ENCODE results near the gene ABHD17C. TPM values are rescaled to one million over a fixed set of nuclear protein-coding genes. Genes with fewer than 3 reads are reported as not detected.

The ABHD17C gene
- total RNA-seq, 1 experiment from 2014 or later = 10.3 TPM

DNA sequence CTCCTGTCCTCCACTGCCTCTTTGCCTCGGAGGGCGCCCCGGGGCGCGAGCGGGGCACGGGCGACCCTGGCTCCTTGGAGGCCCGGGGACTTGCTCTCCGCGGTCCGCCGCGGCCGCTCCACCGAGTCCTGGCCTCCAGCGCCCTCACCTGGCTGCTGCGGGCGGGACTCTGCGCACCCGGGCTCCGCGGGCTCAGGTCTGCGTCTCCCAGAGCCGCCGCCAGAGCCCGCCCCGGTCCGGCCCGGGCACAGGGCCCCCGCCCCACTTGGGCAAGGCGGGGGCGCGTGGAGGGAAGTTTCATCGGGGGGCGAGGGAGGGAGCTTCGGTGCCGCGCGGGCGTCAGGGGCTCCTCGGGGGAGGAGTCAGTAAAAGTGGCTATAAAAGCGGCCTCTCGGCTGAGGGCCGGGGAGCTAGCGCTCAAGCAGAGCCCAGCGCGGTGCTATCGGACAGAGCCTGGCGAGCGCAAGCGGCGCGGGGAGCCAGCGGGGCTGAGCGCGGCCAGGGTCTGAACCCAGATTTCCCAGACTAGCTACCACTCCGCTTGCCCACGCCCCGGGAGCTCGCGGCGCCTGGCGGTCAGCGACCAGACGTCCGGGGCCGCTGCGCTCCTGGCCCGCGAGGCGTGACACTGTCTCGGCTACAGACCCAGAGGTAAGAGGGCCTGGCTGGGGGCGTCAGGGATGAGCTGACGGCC is 84.0 kb downstream of the ABHD17C start, which contains the start of gene CEMIP:
Gene CEMIP (plus strand): TSS at position 407 of the 694 bp plus-strand sequence. CDS start 94,510 bp downstream, outside the sequence.
- intact Hi-C loops (cut with micrococcal nuclease) = loop anchor here (1.0 to 5.0 kb wide), 7 partner anchors 78 to 212 kb away; partner anchors contain the start of gene ABHD17C
- Histone ChIP-seq H3K79me2 (ENCODE audit: low read length) (no peaks in the 10 kb centered on the region), H3F3A (ENCODE audit: low read length, unreplicated experiment) (no peaks in the 10 kb centered on the region), H3K36me3 (ENCODE audit: low read depth, low read length) (no peaks in the 10 kb centered on the region), H2AFZ (ENCODE audit: low read length) (peak within 1 kb of the TSS; percentile 52; the same call in 1 of the 2 replicates), H3K9me3 (ENCODE audit: low read length) (no peaks in the 10 kb centered on the region), H3K4me1 (ENCODE audit: insufficient read depth, low read length) (peaks cover 27% of the 10 kb centered on the region), H3K9ac (ENCODE audit: low read length) (0 out of 2 replicates have a peak within 1 kb of the TSS, but pooled peaks have one; percentile 22), H3K4me3 (ENCODE audit: low read length) (peak within 1 kb of the TSS; percentile 66), H3K27ac (ENCODE audit: low read length) (peak within 1 kb of the TSS; percentile 74), H3K27me3 (ENCODE audit: low read length) (0 out of 2 replicates have a peak, but pooled peaks cover 4% of the 10 kb centered on the region), H4K20me1 (ENCODE audit: low read length) (no peaks in the 10 kb centered on the region), H3K9me2 (replicated peaks; ENCODE audit: low read length) (no peaks in the 10 kb centered on the region), H3K4me2 (ENCODE audit: low read length) (peak within 1 kb of the TSS; percentile 89)
- ChIA-PET POLR2A (ENCODE audit: unreplicated experiment) (interaction anchor here (0.5 kb wide), 1 partner anchor 53 kb away, joined by 3 read pairs; no protein-coding TSS in a partner anchor), CTCF (interaction anchor here (0.6 to 5.3 kb wide), 6 partner anchors 26 to 360 kb away, joined by 3 to 44 read pairs (median 4); no protein-coding TSS in a partner anchor)
- ATAC-seq = peak; percentile 74
- DNase-seq = peak; percentile 77
- BruUV-seq (replicated peaks) = no TSS peak
- peak; percentile 87 for TF ChIP-seq CTCF (conservative IDR thresholded peaks at IDR 0.05; ENCODE audit: low read depth, low read length)
- TF ChIP-seq EZH2phosphoT487 (IDR thresholded peaks at IDR 0.05; ENCODE audit: borderline replicate concordance, low read length) = no peak
- no peak for TF ChIP-seq EZH2 (IDR thresholded peaks at IDR 0.05; ENCODE audit: low read length, unreplicated experiment)

GRCh38 chr15:80779658-80780415 is 84.7 kb downstream of the ABHD17C start:
- peak; percentile 48 for DNase-seq
- POLR2A ChIA-PET (ENCODE audit: unreplicated experiment) = no interaction called here

More at GRCh38 chr15:80779658-80780415, 84.7 kb downstream of the ABHD17C start:
- Histone ChIP-seq H3K4me1 (ENCODE audit: insufficient read depth, low read length) (peaks cover 27% of the 10 kb centered on the region), H3K27me3 (ENCODE audit: low read length) (0 out of 2 replicates have a peak, but pooled peaks cover 4% of the 10 kb centered on the region), H3K27ac (ENCODE audit: low read length) (no peak overlapping the region), H3K9ac (ENCODE audit: low read length) (0 out of 2 replicates have a peak overlapping the region, but pooled peaks have one; percentile 22), H3F3A (ENCODE audit: low read length, unreplicated experiment) (no peaks in the 10 kb centered on the region), H3K4me3 (ENCODE audit: low read length) (peak overlapping the region; percentile 66), H3K79me2 (ENCODE audit: low read length) (no peaks in the 10 kb centered on the region), H4K20me1 (ENCODE audit: low read length) (no peaks in the 10 kb centered on the region), H3K9me2 (replicated peaks; ENCODE audit: low read length) (no peaks in the 10 kb centered on the region), H3K9me3 (ENCODE audit: low read length) (no peaks in the 10 kb centered on the region), H2AFZ (ENCODE audit: low read length) (peak overlapping the region; percentile 52; the same call in 1 of the 2 replicates), H3K4me2 (ENCODE audit: low read length) (peak overlapping the region; percentile 89), H3K36me3 (ENCODE audit: low read depth, low read length) (no peaks in the 10 kb centered on the region)
- TF ChIP-seq EZH2 (IDR thresholded peaks at IDR 0.05; ENCODE audit: low read length, unreplicated experiment) (no peak), EZH2phosphoT487 (IDR thresholded peaks at IDR 0.05; ENCODE audit: borderline replicate concordance, low read length) (0 out of 2 replicates have a peak, but pooled peaks have one; percentile 41)
- intact Hi-C loops (cut with micrococcal nuclease) = loop anchor here (1.0 to 5.0 kb wide), 6 partner anchors 25 to 190 kb away; partner anchors contain the start of gene ABHD17C
- CTCF ChIA-PET = interaction anchor here (0.6 to 5.3 kb wide), 7 partner anchors 25 to 361 kb away, joined by 3 to 44 read pairs (median 3); no protein-coding TSS in a partner anchor
- peak; percentile 47 for ATAC-seq
- no TSS peak for BruUV-seq (replicated peaks)

Data from PC-3 (cell line).